Activated CD4-positive, alpha-beta memory T cell treated with anti-CD3 and anti-CD28 coated beads, Interleukin-2, amount 10 ng/mL, durations not matched to agents 7 days and 5 days (primary cell): ENCODE data around the gene PAOX. TPM values are rescaled to one million over a fixed set of nuclear protein-coding genes. Genes with fewer than 3 reads are reported as not detected.

Source experiments
- total RNA-seq, 2 experiments: library from RNA; stranded (reverse); gene quantifications; one replicate each; pipeline ENCODE4 v1.2.3, GENCODE V29; 2021

Gene PAOX
- total RNA-seq, 2 experiments from 2014 or later: 5.9 to 7.8 TPM

Other genes with a start within 250 kb of the PAOX start
- gene KNDC1, start 219.0 kb upstream of the PAOX start, total RNA-seq: 1 to 10 TPM in 1 of 2 experiments, under 1 TPM in 1; 0.55 to 1.2 TPM
- gene UTF1, start 149.0 kb upstream of the PAOX start, total RNA-seq: not detected
- gene VENTX, start 141.4 kb upstream of the PAOX start, total RNA-seq: not detected
- gene ADAM8, start 102.4 kb upstream of the PAOX start, total RNA-seq: 100 to 1,000 TPM; 206 to 207 TPM
- 10 to 100 TPM; 52.3 to 58.2 TPM for gene TUBGCP2, start 70.4 kb upstream of the PAOX start, total RNA-seq
- 10 to 100 TPM; 45.7 to 52.7 TPM for gene ZNF511, start 70.3 kb upstream of the PAOX start, total RNA-seq
- not detected for gene CALY, start 42.4 kb upstream of the PAOX start, total RNA-seq
- gene PRAP1, start 31.9 kb upstream of the PAOX start, total RNA-seq: not detected
- gene FUOM, start 21.2 kb upstream of the PAOX start, total RNA-seq: 10 to 100 TPM; 11.2 to 11.4 TPM
- gene ECHS1, start 5.9 kb upstream of the PAOX start, total RNA-seq: 10 to 100 TPM; 31.3 to 31.6 TPM
- 10 to 100 TPM; 41.7 to 42.2 TPM for gene MTG1, start 14.9 kb downstream of the PAOX start, total RNA-seq
- gene SPRN, start 45.4 kb downstream of the PAOX start, total RNA-seq: not detected
- 10 to 100 TPM; 15.3 to 15.4 TPM for gene SCART1, start 74.7 kb downstream of the PAOX start, total RNA-seq
- under 1 TPM; 0.43 to 0.76 TPM for gene CYP2E1, start 148.1 kb downstream of the PAOX start, total RNA-seq
- under 1 TPM in 1 of 2 experiments, not detected in 1; 0.13 TPM for gene SYCE1, start 186.3 kb downstream of the PAOX start, total RNA-seq
- not detected for gene FRG2B, start 247.5 kb downstream of the PAOX start, total RNA-seq